GM10847 (cell line): ENCODE measurements around the gene TBC1D2.

Experiments used
- POLR2A ChIP-seq: IDR thresholded peaks from 2 replicates; pipeline ENCODE4 v1.6.1; 2011; ENCODE audit not compliant: insufficient read length; ENCODE audit errors: extremely low read depth

Gene TBC1D2

DNA sequence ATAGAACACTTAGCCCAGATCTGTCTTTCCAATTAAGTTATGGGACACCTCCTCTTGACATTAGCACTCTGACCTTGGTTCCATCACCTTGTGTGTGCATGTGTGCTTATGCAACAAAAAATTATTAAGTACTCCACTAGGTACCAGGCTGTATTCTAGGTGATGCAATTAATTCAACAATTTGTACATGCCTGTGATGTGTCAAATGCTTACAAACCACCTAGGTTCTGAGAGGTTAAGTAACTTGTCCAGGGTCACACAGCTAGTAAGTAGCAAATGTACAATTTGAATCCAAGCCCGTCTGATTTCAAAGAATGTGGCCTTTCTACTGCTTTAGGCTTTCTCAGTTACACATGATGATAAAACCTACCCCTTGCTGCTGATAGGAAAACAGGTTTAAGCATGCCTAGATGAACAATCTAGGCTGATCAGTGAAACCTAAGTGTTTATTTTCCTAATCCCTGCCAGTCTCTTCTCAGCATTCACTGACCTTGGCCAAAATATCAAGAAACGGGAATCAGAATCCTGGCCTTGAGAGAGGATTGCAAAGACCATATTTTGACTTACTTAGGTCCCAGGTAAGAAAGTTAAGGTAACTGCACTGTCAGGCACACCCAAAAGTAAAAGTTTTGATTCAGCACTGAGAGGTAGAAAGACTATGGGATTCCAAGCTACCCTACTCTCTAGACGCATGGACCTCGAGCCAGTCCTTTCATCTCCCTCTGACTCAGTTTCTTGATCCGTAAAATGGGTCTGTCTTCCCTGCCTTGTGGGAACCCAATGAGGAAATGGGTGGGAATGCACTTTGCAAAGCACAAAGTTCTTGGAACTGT, 1.0 kb downstream of the TBC1D2 start:
- no peak for TF ChIP-seq POLR2A

DNA sequence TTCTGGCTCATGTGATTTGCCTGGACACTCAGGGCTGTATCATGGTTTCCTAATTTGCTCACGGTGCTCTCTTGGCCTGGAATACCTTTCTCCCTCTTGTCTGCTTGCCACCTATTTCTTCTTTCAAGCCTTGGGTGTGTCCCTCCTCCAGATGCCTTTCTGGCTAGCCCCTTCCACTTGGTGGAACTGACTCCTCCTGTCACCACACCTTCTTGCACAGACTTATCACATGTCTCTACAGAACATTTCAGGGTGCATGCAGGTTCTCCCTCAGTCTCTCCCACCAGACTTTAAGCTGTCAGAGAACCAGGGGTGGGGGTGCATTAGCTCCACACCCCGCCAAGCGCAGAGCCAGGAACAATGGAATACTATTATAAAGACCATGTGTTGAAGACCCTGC, 1.9 kb downstream of the TBC1D2 start:
- TF ChIP-seq POLR2A, result no peak

DNA sequence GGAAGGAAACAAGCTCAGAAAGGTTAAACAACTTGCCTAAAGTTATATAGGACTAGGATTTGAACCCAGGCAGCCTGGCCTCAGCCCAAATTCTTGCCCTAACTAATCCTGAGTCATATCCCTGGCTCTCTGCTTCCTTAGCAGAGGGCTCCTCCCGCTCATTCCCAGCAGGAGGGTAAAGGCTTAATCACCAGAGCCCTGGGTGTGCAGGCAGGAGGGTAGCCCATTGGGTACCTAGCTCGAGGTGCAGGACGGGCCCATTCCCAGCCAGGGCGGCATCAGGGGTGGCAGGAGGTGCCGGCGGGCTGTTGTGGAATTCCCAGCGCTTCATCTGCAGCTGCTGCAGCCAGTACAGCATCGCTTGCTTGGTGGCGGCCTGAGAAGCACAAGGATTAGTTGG, 3.9 kb downstream of the TBC1D2 start:
- TF ChIP-seq POLR2A, result no peak

DNA sequence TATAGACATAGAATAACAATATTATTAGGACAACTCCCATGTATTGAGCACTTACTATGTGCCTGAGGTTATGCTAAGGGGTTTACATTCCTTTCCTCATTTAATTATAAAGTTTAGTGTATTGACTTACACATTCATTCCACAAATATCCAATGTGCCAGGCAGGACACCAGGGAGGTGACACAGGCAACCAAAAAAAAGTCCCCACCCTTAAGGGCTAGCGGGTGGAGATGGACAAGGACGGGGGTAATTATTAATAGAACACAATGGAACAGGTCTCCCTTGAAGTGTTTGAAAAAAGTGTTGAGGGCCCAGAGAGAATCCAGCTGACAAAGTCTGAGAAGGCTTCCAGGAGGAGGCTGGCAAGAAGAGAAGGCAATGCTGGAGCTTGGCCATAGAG, 5.7 kb downstream of the TBC1D2 start:
- no peak for TF ChIP-seq POLR2A

DNA sequence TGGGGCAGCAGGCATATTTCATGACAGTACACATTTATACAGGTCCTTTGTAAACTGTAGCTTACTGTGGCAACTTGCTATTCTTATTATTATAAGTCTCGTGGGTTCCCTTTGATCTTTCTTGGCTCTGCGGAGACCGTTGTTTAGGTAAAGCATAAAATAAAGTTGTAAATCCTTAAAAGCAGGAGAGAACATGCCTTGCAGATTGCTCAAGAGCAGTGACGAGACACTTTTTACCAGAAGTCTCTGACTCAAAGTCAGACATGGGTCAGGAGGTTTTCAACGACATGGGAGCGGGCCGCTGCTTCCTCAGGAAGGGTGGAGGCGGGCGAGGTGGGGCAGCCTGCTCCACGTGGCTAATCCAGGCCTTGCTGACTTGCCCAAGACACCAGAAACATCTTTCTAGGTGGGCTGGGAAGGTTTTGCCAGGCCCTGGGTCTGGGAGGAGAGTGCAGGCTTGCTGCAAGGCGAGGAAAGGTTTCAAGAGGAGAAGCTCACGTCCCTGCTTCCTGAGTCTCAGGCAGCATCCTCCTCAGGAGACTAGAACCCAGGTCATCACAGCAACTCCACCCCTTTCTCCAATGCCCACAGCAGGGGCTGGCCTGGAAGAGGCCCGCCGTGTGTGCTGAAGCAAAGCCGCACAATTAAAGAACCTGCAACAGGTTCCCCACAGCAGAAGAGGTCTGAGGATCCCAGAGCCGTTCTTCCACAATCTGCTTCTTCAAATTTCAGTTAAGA, 6.5 kb downstream of the TBC1D2 start:
- no peak for TF ChIP-seq POLR2A

DNA sequence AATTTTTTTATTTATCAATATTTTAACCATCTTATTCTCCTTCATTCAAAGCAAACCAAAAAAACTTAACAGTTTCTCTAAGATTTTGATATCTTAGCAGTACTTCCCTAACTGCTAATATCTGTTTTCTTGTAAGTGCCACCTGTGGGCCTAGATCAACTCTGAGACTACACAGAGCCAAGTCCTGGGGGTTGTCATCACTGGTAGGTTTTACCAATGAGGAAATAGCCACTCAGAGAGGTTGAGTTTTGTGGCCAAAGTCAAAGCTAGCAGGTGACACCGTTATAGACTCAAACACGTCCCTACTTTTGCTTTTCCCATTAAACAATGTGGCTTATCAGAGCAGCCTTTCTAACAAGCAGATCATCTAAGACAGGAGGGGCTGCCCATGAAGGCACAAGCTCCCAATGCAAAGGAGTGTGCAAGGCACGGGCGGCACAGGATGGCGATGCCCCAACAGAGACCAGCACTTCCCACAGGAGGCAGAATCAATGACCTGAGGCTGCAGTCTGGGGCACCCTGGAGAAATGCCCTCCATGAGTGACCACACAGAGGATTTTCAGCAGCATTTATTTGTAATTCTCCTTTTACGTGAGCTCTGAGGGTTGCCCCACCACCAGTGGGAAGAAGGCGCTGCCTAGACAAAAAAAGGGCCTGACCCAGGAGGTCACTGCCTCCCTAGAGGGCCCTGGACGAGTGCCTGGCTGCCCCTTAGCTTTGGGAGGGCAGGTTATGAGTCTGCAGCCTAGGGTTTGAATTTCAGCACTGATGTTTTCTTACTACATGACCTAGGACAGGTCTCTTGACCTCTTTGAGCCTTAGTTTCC, 7.4 kb downstream of the TBC1D2 start:
- TF ChIP-seq POLR2A, result no peak

DNA sequence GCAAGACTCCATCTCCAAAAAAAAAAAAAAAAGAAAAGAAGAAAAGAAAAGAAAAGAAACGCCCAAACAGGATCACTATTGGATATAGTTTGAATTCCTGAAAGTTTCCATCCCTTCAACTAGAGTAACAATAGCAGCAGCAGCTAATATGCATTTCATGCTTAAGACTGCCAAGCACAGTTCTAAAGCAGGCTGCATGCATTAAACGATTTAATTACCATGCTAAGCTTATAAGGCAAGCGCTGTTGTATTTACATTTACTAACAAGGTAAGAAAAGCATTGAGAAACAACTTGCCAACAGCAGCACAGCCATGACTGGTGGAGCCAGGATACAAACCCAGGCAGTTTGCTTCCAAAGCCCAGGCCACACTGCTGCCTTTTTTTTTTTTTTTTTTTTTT, 13.0 kb downstream of the TBC1D2 start:
- TF ChIP-seq POLR2A, result no peak

DNA sequence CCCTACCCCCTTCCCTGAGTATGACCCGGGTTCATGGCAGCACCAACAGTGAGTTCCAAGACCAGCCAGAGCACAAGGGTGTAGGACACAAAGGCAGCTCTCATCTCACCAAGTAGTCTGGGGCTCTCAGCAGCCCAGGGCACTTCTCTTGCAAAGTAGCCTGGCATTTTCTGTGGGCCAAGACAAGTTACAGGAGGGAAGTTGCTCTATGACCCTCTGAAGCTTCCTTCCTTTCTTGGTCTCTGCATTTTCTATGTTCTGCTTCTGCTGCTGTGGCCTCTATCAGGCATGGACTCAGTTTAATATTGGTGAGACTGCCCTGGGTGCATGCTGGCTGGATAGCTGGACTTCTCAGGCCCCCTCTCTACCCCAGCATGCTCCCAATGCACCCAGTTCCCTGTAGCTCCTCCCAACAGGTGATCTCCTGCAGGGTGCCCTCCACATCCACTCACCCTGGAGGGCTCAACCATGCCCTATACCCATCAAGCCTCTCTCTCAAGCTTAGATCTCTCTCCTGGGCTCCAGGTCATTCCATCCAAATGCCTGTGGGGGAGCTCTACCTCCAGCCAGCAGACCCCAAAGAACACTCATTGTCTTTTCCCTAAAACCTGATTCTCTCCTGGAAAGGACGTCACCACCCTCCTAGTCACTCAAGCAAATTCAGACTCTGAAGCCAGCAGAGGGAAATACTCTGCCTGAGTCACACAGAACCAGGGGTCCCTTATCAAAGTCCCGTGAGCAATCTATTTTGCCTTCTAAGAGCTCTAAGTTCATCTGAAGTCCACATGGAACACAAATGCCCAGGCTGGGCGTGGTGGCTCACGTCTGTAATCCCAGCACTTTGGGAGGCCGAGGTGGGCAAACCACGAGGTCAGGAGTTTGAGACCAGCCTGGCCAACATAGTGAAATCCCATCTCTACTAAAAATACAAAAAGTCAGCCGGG, 13.8 kb downstream of the TBC1D2 start:
- no peak for TF ChIP-seq POLR2A

DNA sequence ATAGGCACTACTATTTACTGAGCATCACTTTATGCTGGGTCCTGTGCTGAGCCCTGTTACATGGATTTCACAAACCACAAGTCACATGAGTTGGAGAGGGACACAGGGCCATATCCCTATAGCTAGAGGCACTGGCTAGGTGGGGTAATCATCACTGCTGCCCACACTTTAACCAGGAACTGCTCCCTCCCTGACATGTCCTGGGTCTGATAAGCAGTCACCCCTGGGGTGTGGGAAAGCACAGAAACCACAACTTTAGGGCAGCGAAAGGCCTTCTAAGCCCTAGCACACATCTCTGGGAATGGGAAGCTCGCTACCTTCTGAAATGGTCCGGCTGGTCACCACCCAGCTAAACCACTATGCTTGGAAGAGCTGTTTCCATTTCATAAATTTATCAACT, 15.0 kb downstream of the TBC1D2 start:
- no peak for TF ChIP-seq POLR2A

DNA sequence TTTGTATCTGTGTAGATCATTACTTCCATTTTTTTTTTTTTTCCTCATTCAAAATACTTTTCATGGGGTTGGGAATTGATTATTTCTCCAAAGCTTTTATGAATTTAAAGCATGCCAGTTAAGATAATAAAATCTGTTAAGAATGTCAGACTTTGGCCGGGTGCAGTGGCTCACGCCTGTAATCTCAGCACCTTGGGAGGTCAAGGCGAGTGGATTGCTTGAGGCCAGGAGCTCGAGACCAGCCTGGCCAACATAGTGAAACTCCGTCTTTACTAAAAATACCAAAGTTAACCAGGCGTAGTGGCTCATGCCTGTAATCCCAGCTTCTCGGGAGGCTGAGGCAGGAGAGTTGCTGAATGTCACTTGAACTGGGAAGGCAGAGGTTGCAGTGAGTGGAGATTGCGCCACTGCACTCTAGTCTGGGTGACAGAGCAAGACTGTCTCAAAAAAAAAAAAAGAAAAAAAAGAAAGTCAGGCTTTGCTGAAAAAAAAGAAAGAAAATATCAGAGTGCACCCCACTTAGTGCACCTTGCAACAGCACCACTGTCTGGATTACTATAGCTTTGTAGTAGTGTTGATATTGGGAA, 18.5 kb downstream of the TBC1D2 start:
- TF ChIP-seq POLR2A, result no peak

DNA sequence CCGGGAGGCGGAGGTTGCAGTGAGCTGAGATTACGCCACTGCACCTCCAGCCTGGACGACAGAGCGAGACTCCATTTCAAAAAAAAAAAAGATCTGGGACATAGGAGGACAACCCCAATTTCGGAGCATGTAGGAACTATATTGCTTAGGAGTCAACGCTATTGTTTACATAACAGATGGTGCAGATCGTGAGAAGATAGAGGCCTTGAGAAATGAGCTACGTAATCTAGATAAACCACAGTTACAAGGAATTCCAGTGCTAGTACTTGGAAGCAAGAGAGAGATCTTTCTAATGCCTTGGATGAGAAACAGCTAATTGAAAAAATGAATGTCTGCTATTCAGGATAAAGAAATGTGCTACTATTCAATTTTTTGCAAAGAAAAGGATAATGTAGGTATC, 20.3 kb downstream of the TBC1D2 start:
- TF ChIP-seq POLR2A, result no peak

DNA sequence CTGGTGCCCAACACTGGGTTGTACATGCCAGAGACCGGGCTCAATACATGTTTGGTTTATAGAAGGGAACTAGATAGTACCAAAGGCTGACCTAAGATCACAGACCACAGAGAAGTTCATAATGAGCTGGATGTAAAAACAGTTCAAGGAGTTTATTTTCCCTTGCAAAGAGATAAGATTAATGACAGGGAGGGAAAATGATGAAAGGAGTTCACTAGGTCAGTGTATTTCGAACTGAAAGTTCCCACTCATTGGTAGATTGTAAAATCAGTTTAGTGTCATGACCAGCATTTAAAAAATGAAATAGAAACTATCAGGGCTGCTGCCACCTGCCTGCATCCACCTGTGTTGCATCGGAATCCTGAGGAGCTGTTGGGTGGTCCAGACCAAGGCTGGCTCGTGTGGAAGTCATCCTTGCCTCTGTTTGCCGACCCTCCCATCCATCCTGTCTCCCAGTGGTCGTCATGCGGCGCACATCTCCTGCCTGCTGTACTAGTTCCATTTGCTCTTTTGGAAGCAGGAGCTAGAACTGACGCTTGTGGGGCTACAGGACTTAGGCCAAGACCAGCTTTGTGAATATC, 21.1 kb downstream of the TBC1D2 start:
- no peak for TF ChIP-seq POLR2A

DNA sequence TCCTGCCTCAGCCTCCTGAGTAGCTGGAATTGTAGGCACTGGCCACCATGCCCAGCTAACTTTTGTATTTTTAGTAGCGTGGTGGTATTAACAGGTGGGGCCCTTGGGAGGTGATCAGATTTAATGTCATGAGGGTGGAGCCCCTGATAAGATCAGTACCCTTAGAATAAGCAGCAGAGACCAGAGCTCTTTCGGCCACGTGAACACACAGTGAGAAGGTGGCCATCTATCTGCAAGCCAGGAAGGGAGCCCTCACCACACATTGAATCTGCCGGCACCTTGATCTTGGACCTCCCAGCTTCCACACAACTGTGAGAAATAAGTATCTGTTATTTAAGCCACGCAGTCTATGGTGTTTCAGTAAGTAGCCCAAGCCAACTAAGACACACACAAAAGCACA, 22.5 kb downstream of the TBC1D2 start:
- no peak for TF ChIP-seq POLR2A
